Measurements from ENCODE around the gene KDM4B. TPM values are rescaled to one million over a fixed set of nuclear protein-coding genes. Genes with fewer than 3 reads are reported as not detected.

Gene KDM4B
- total and polyA plus RNA-seq, 4 donors = 3.2 to 19.7 (median 12.9) TPM

- no peak overlapping the region for H3K27ac ChIP-seq (ENCODE audit: low read depth in 1 of 2, low read length in 2 of 2)
- peak; percentile 30 for DNase-seq (ENCODE audit: low spot score)
- no peaks in the 10 kb centered on the region for H3K9me3 ChIP-seq (ENCODE audit: control insufficient read depth in 4 of 4, low read length in 3 of 4)
- H3K36me3 ChIP-seq (ENCODE audit: control insufficient read depth in 4 of 4, insufficient read depth in 3 of 4, low read depth in 1 of 4, low read length in 3 of 4) = peaks cover 0 to 11% (median 7%) of the 10 kb centered on the region in 4 donors
- H3K27me3 ChIP-seq (ENCODE audit: control insufficient read depth in 4 of 4, insufficient read depth in 4 of 4, low read length in 3 of 4) = no peaks in the 10 kb centered on the region
- TF ChIP-seq FOXA2 (IDR thresholded peaks at IDR 0.05) = no peak
- WGBS = 91% methylated on average over 24 of the region's 24 CpGs
- no peak overlapping the region for H3K4me3 ChIP-seq (ENCODE audit: low read depth in 1 of 3, low read length in 3 of 3)
- no peak overlapping the region for H3K9ac ChIP-seq (ENCODE audit: low read depth in 1 of 2, low read length in 2 of 2)
- H3K4me1 ChIP-seq (ENCODE audit: control insufficient read depth in 4 of 4, insufficient read depth in 4 of 4, low read length in 3 of 4) = no peaks in the 10 kb centered on the region
Observed at GRCh38 chr19:5152767-5153532, 184.0 kb downstream of the KDM4B start.

- peaks cover 0 to 10% (median 5%) of the 10 kb centered on the region in 4 donors for H3K36me3 ChIP-seq (ENCODE audit: control insufficient read depth in 4 of 4, insufficient read depth in 3 of 4, low read depth in 1 of 4, low read length in 3 of 4)
- 89% methylated on average over 14 of the region's 14 CpGs for WGBS
- no peak overlapping the region for H3K4me3 ChIP-seq (ENCODE audit: low read depth in 1 of 3, low read length in 3 of 3)
- H3K27me3 ChIP-seq (ENCODE audit: control insufficient read depth in 4 of 4, insufficient read depth in 4 of 4, low read length in 3 of 4) = no peaks in the 10 kb centered on the region
- H3K27ac ChIP-seq (ENCODE audit: low read depth in 1 of 2, low read length in 2 of 2) = no peak overlapping the region
- no peak for DNase-seq (ENCODE audit: low spot score)
- H3K4me1 ChIP-seq (ENCODE audit: control insufficient read depth in 4 of 4, insufficient read depth in 4 of 4, low read length in 3 of 4) = no peaks in the 10 kb centered on the region
- H3K9me3 ChIP-seq (ENCODE audit: control insufficient read depth in 4 of 4, low read length in 3 of 4) = no peaks in the 10 kb centered on the region
- TF ChIP-seq JUND (IDR thresholded peaks at IDR 0.05) = no peak
- no peak for TF ChIP-seq EGR1 (IDR thresholded peaks at IDR 0.05; ENCODE audit: low read depth in 2 of 2)
- TF ChIP-seq TAF1 (conservative IDR thresholded peaks at IDR 0.05) = no peak
- TF ChIP-seq, protein P1, sequence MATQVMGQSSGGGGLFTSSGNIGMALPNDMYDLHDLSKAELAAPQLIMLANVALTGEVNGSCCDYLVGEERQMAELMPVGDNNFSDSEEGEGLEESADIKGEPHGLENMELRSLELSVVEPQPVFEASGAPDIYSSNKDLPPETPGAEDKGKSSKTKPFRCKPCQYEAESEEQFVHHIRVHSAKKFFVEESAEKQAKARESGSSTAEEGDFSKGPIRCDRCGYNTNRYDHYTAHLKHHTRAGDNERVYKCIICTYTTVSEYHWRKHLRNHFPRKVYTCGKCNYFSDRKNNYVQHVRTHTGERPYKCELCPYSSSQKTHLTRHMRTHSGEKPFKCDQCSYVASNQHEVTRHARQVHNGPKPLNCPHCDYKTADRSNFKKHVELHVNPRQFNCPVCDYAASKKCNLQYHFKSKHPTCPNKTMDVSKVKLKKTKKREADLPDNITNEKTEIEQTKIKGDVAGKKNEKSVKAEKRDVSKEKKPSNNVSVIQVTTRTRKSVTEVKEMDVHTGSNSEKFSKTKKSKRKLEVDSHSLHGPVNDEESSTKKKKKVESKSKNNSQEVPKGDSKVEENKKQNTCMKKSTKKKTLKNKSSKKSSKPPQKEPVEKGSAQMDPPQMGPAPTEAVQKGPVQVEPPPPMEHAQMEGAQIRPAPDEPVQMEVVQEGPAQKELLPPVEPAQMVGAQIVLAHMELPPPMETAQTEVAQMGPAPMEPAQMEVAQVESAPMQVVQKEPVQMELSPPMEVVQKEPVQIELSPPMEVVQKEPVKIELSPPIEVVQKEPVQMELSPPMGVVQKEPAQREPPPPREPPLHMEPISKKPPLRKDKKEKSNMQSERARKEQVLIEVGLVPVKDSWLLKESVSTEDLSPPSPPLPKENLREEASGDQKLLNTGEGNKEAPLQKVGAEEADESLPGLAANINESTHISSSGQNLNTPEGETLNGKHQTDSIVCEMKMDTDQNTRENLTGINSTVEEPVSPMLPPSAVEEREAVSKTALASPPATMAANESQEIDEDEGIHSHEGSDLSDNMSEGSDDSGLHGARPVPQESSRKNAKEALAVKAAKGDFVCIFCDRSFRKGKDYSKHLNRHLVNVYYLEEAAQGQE (IDR thresholded peaks at IDR 0.05) = no peak
- TF ChIP-seq ZBTB33 (IDR thresholded peaks at IDR 0.05) = no peak
- no peak for TF ChIP-seq SP1 (IDR thresholded peaks at IDR 0.05)
- no peak for TF ChIP-seq RXRA (IDR thresholded peaks at IDR 0.05)
- TF ChIP-seq FOXA1 (IDR thresholded peaks at IDR 0.05) = no peak
- no peak for TF ChIP-seq RAD21 (IDR thresholded peaks at IDR 0.05)
- TF ChIP-seq NR2F2 (IDR thresholded peaks at IDR 0.05) = no peak
- TF ChIP-seq FOXA2 (IDR thresholded peaks at IDR 0.05) = no peak
- no peak for TF ChIP-seq GABPA (IDR thresholded peaks at IDR 0.05 in 1 of 2, conservative IDR thresholded peaks at IDR 0.05 in 1 of 2)
- TF ChIP-seq HNF4A (conservative IDR thresholded peaks at IDR 0.05) = no peak
- TF ChIP-seq, protein P2, sequence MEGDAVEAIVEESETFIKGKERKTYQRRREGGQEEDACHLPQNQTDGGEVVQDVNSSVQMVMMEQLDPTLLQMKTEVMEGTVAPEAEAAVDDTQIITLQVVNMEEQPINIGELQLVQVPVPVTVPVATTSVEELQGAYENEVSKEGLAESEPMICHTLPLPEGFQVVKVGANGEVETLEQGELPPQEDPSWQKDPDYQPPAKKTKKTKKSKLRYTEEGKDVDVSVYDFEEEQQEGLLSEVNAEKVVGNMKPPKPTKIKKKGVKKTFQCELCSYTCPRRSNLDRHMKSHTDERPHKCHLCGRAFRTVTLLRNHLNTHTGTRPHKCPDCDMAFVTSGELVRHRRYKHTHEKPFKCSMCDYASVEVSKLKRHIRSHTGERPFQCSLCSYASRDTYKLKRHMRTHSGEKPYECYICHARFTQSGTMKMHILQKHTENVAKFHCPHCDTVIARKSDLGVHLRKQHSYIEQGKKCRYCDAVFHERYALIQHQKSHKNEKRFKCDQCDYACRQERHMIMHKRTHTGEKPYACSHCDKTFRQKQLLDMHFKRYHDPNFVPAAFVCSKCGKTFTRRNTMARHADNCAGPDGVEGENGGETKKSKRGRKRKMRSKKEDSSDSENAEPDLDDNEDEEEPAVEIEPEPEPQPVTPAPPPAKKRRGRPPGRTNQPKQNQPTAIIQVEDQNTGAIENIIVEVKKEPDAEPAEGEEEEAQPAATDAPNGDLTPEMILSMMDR (IDR thresholded peaks at IDR 0.05; ENCODE audit: low read depth, low read length, missing input control) = no peak
- no peak for TF ChIP-seq HNF4G (IDR thresholded peaks at IDR 0.05)
- TF ChIP-seq, protein P3, sequence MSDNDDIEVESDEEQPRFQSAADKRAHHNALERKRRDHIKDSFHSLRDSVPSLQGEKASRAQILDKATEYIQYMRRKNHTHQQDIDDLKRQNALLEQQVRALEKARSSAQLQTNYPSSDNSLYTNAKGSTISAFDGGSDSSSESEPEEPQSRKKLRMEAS (IDR thresholded peaks at IDR 0.05) = no peak
- no peak for TF ChIP-seq YY1 (IDR thresholded peaks at IDR 0.05)
- TF ChIP-seq, protein P4, sequence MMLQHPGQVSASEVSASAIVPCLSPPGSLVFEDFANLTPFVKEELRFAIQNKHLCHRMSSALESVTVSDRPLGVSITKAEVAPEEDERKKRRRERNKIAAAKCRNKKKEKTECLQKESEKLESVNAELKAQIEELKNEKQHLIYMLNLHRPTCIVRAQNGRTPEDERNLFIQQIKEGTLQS (IDR thresholded peaks at IDR 0.05) = no peak
- no peak overlapping the region for H3K9ac ChIP-seq (ENCODE audit: low read depth in 1 of 2, low read length in 2 of 2)
Observed at GRCh38 chr19:5153601-5154128, 184.8 kb downstream of the KDM4B start.
